ENCODE results near the gene FNTB.

FNTB gene

GRCh38 chr14:64983439-64984310, 3.0 kb upstream of the FNTB start:
- peak; percentile 68 for DNase-seq

- no peak for DNase-seq
Observed at GRCh38 chr14:64987438-64987767, 708 bp downstream of the FNTB start.

GRCh38 chr14:64990296-64990695, 3.6 kb downstream of the FNTB start:
- DNase-seq: peak; percentile 43

- DNase-seq: no peak
Observed at GRCh38 chr14:64990939-64991338, 4.2 kb downstream of the FNTB start.

GRCh38 chr14:64992328-64992885, 5.7 kb downstream of the FNTB start:
- DNase-seq: no peak

GRCh38 chr14:64993266-64993930, 6.7 kb downstream of the FNTB start:
- DNase-seq: no peak

GRCh38 chr14:64994540-64994939, 7.8 kb downstream of the FNTB start:
- DNase-seq: no peak

- no peak for DNase-seq
Observed at GRCh38 chr14:64995291-64995690, 8.6 kb downstream of the FNTB start.

GRCh38 chr14:64997108-64997794, 10.6 kb downstream of the FNTB start:
- peak; percentile 18 for DNase-seq

GRCh38 chr14:64998455-64998931, 11.8 kb downstream of the FNTB start:
- DNase-seq: no peak

- no peak for DNase-seq
Observed at GRCh38 chr14:65000898-65001591, 14.3 kb downstream of the FNTB start.

- DNase-seq: no peak
Observed at GRCh38 chr14:65001723-65002122, 15.0 kb downstream of the FNTB start.

- no peak for DNase-seq
Observed at GRCh38 chr14:65002586-65003210, 16.0 kb downstream of the FNTB start.

- DNase-seq: no peak
Observed at GRCh38 chr14:65003394-65003793, 16.7 kb downstream of the FNTB start.

GRCh38 chr14:65006261-65006721, 19.6 kb downstream of the FNTB start:
- no peak for DNase-seq

- no peak for DNase-seq
Observed at GRCh38 chr14:65007202-65007601, 20.5 kb downstream of the FNTB start.

GRCh38 chr14:65010211-65010931, 23.7 kb downstream of the FNTB start:
- no peak for DNase-seq

- DNase-seq: no peak
Observed at GRCh38 chr14:65011538-65011937, 24.8 kb downstream of the FNTB start.

GRCh38 chr14:65012353-65012752, 25.7 kb downstream of the FNTB start:
- no peak for DNase-seq

- DNase-seq: no peak
Observed at GRCh38 chr14:65015391-65015790, 28.7 kb downstream of the FNTB start.

- DNase-seq: no peak
Observed at GRCh38 chr14:65016471-65016870, 29.8 kb downstream of the FNTB start.

Data from CD4-positive, alpha-beta T cell treated with Interleukin-17A for 1 hour (primary cell).